ENCODE results near the gene CNTNAP2. TPM values are rescaled to one million over a fixed set of nuclear protein-coding genes. Genes with fewer than 3 reads are reported as not detected.

The CNTNAP2 gene
- total RNA-seq, 2 experiments from 2014 or later = not detected

- no peak for ATAC-seq
- ChIA-PET CTCF (interaction anchor here (0.6 kb wide), 1 partner anchor 76 kb away, joined by 3 read pairs; no protein-coding TSS in a partner anchor), POLR2A (no interaction called here)
- Mint-ChIP-seq H3K4me1 (ENCODE audit: low read depth) (no peaks in the 10 kb centered on the region), H3K4me3 (no peak overlapping the region), H3K27me3 (ENCODE audit: low read depth) (no peaks in the 10 kb centered on the region), H3K36me3 (ENCODE audit: low read depth) (no peaks in the 10 kb centered on the region), H3K27ac (no peak overlapping the region), H3K9me3 (ENCODE audit: insufficient read depth) (no peaks in the 10 kb centered on the region)
- no peak for DNase-seq
Measured at GRCh38 chr7:147611431-147611830, 1494.8 kb downstream of the CNTNAP2 start.

- H3K9me3 Mint-ChIP-seq (ENCODE audit: insufficient read depth) = peaks cover 22% of the 10 kb centered on the region
- ChIA-PET POLR2A (no interaction called here), CTCF (no interaction called here)
- no peak overlapping the region for H3K27ac Mint-ChIP-seq
- H3K4me1 Mint-ChIP-seq (ENCODE audit: low read depth) = no peaks in the 10 kb centered on the region
- no peaks in the 10 kb centered on the region for H3K27me3 Mint-ChIP-seq (ENCODE audit: low read depth)
- no peak overlapping the region for H3K4me3 Mint-ChIP-seq
- DNase-seq (no peak), ATAC-seq (no peak)
- H3K36me3 Mint-ChIP-seq (ENCODE audit: low read depth) = no peaks in the 10 kb centered on the region
Measured at GRCh38 chr7:147635288-147635687, 1518.7 kb downstream of the CNTNAP2 start.

GRCh38 chr7:147636553-147636952 is 1520.0 kb downstream of the CNTNAP2 start:
- no peak for ATAC-seq
- Mint-ChIP-seq H3K27ac (no peak overlapping the region), H3K9me3 (ENCODE audit: insufficient read depth) (peaks cover 12% of the 10 kb centered on the region), H3K36me3 (ENCODE audit: low read depth) (no peaks in the 10 kb centered on the region), H3K4me3 (no peak overlapping the region), H3K27me3 (ENCODE audit: low read depth) (no peaks in the 10 kb centered on the region), H3K4me1 (ENCODE audit: low read depth) (no peaks in the 10 kb centered on the region)
- CTCF ChIA-PET = no interaction called here
- DNase-seq = no peak
- POLR2A ChIA-PET = no interaction called here

GRCh38 chr7:147638566-147638965 is 1522.0 kb downstream of the CNTNAP2 start:
- ChIA-PET POLR2A (no interaction called here), CTCF (no interaction called here)
- H3K9me3 Mint-ChIP-seq (ENCODE audit: insufficient read depth) = peaks cover 9% of the 10 kb centered on the region

GRCh38 chr7:147639037-147639436 is 1522.4 kb downstream of the CNTNAP2 start:
- no peaks in the 10 kb centered on the region for H3K36me3 Mint-ChIP-seq (ENCODE audit: low read depth)
- CTCF ChIA-PET = no interaction called here

More at GRCh38 chr7:147638566-147638965, 1522.0 kb downstream of the CNTNAP2 start:
- Mint-ChIP-seq H3K36me3 (ENCODE audit: low read depth) (no peaks in the 10 kb centered on the region), H3K27ac (no peak overlapping the region), H3K27me3 (ENCODE audit: low read depth) (no peaks in the 10 kb centered on the region), H3K4me3 (no peak overlapping the region), H3K4me1 (ENCODE audit: low read depth) (no peaks in the 10 kb centered on the region)
- DNase-seq (no peak), ATAC-seq (no peak)

GRCh38 chr7:147639751-147640150 is 1523.2 kb downstream of the CNTNAP2 start:
- H3K36me3 Mint-ChIP-seq (ENCODE audit: low read depth) = no peaks in the 10 kb centered on the region
- no peak for ATAC-seq
- H3K4me1 Mint-ChIP-seq (ENCODE audit: low read depth) = no peaks in the 10 kb centered on the region
- peaks cover 9% of the 10 kb centered on the region for H3K9me3 Mint-ChIP-seq (ENCODE audit: insufficient read depth)
- no peak overlapping the region for H3K4me3 Mint-ChIP-seq
- no peak for DNase-seq
- H3K27me3 Mint-ChIP-seq (ENCODE audit: low read depth) = no peaks in the 10 kb centered on the region
- CTCF ChIA-PET = no interaction called here
- no peak overlapping the region for H3K27ac Mint-ChIP-seq
- POLR2A ChIA-PET = no interaction called here

More at GRCh38 chr7:147639037-147639436, 1522.4 kb downstream of the CNTNAP2 start:
- Mint-ChIP-seq H3K9me3 (ENCODE audit: insufficient read depth) (peaks cover 9% of the 10 kb centered on the region), H3K27ac (no peak overlapping the region), H3K27me3 (ENCODE audit: low read depth) (no peaks in the 10 kb centered on the region), H3K4me1 (ENCODE audit: low read depth) (no peaks in the 10 kb centered on the region), H3K4me3 (no peak overlapping the region)
- DNase-seq (no peak), ATAC-seq (no peak)
- POLR2A ChIA-PET = no interaction called here

- Mint-ChIP-seq H3K36me3 (ENCODE audit: low read depth) (no peaks in the 10 kb centered on the region), H3K27ac (no peak overlapping the region), H3K4me3 (no peak overlapping the region), H3K4me1 (ENCODE audit: low read depth) (no peaks in the 10 kb centered on the region), H3K27me3 (ENCODE audit: low read depth) (no peaks in the 10 kb centered on the region), H3K9me3 (ENCODE audit: insufficient read depth) (peaks cover 10% of the 10 kb centered on the region)
- ChIA-PET POLR2A (no interaction called here), CTCF (no interaction called here)
- no peak for DNase-seq
- no peak for ATAC-seq
Measured at GRCh38 chr7:147640821-147641220, 1524.2 kb downstream of the CNTNAP2 start.

GRCh38 chr7:147646568-147646967 is 1530.0 kb downstream of the CNTNAP2 start:
- Mint-ChIP-seq H3K27ac (no peak overlapping the region), H3K4me1 (ENCODE audit: low read depth) (no peaks in the 10 kb centered on the region)

GRCh38 chr7:147650991-147651390 is 1534.4 kb downstream of the CNTNAP2 start:
- Mint-ChIP-seq H3K27ac (no peak overlapping the region), H3K27me3 (ENCODE audit: low read depth) (no peaks in the 10 kb centered on the region), H3K4me1 (ENCODE audit: low read depth) (no peaks in the 10 kb centered on the region), H3K36me3 (ENCODE audit: low read depth) (no peaks in the 10 kb centered on the region), H3K9me3 (ENCODE audit: insufficient read depth) (peaks cover 15% of the 10 kb centered on the region), H3K4me3 (no peak overlapping the region)
- CTCF ChIA-PET = no interaction called here
- ATAC-seq (no peak), DNase-seq (no peak)
- POLR2A ChIA-PET = no interaction called here

More at GRCh38 chr7:147646568-147646967, 1530.0 kb downstream of the CNTNAP2 start:
- no peaks in the 10 kb centered on the region for H3K36me3 Mint-ChIP-seq (ENCODE audit: low read depth)
- H3K9me3 Mint-ChIP-seq (ENCODE audit: insufficient read depth) = peaks cover 10% of the 10 kb centered on the region
- ChIA-PET CTCF (no interaction called here), POLR2A (no interaction called here)
- ATAC-seq (no peak), DNase-seq (no peak)
- H3K4me3 Mint-ChIP-seq = no peak overlapping the region
- H3K27me3 Mint-ChIP-seq (ENCODE audit: low read depth) = no peaks in the 10 kb centered on the region

GRCh38 chr7:147651601-147652000 is 1535.0 kb downstream of the CNTNAP2 start:
- ATAC-seq = no peak
- CTCF ChIA-PET = no interaction called here
- no peaks in the 10 kb centered on the region for H3K4me1 Mint-ChIP-seq (ENCODE audit: low read depth)

GRCh38 chr7:147653456-147653855 is 1536.9 kb downstream of the CNTNAP2 start:
- Mint-ChIP-seq H3K4me1 (ENCODE audit: low read depth) (no peaks in the 10 kb centered on the region), H3K4me3 (no peak overlapping the region), H3K36me3 (ENCODE audit: low read depth) (no peaks in the 10 kb centered on the region), H3K27me3 (ENCODE audit: low read depth) (no peaks in the 10 kb centered on the region), H3K9me3 (ENCODE audit: insufficient read depth) (peaks cover 12% of the 10 kb centered on the region), H3K27ac (no peak overlapping the region)
- CTCF ChIA-PET = interaction anchor here (0.7 kb wide), 1 partner anchor 1038 kb away, joined by 3 read pairs; no protein-coding TSS in a partner anchor
- DNase-seq (no peak), ATAC-seq (no peak)
- POLR2A ChIA-PET = no interaction called here

More at GRCh38 chr7:147651601-147652000, 1535.0 kb downstream of the CNTNAP2 start:
- Mint-ChIP-seq H3K36me3 (ENCODE audit: low read depth) (no peaks in the 10 kb centered on the region), H3K27ac (no peak overlapping the region), H3K27me3 (ENCODE audit: low read depth) (no peaks in the 10 kb centered on the region), H3K4me3 (no peak overlapping the region), H3K9me3 (ENCODE audit: insufficient read depth) (peaks cover 13% of the 10 kb centered on the region)
- DNase-seq = no peak
- POLR2A ChIA-PET = no interaction called here

- Mint-ChIP-seq H3K9me3 (ENCODE audit: insufficient read depth) (no peaks in the 10 kb centered on the region), H3K4me3 (no peak overlapping the region), H3K36me3 (ENCODE audit: low read depth) (no peaks in the 10 kb centered on the region), H3K27me3 (ENCODE audit: low read depth) (no peaks in the 10 kb centered on the region), H3K4me1 (ENCODE audit: low read depth) (no peaks in the 10 kb centered on the region), H3K27ac (no peak overlapping the region)
- ChIA-PET CTCF (no interaction called here), POLR2A (no interaction called here)
- ATAC-seq = no peak
- no peak for DNase-seq
Measured at GRCh38 chr7:147658392-147658967, 1541.9 kb downstream of the CNTNAP2 start.
